ENCODE measurements around the gene TMCO1.
"Not testable (repeated sequence)": the region's sequence is repeated elsewhere in the genome, so short reads cannot be mapped to it uniquely, and the experiment has no call there.

The TMCO1 gene, protein sequence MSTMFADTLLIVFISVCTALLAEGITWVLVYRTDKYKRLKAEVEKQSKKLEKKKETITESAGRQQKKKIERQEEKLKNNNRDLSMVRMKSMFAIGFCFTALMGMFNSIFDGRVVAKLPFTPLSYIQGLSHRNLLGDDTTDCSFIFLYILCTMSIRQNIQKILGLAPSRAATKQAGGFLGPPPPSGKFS

GRCh38 chr1:165768513-165769394 lies at the start of gene TMCO1:
TSS of gene TMCO1 (minus strand) at chr1:165768868. CDS start at chr1:165768751, 117 bp downstream.
- peak; percentile 97 for DNase-seq

DNA sequence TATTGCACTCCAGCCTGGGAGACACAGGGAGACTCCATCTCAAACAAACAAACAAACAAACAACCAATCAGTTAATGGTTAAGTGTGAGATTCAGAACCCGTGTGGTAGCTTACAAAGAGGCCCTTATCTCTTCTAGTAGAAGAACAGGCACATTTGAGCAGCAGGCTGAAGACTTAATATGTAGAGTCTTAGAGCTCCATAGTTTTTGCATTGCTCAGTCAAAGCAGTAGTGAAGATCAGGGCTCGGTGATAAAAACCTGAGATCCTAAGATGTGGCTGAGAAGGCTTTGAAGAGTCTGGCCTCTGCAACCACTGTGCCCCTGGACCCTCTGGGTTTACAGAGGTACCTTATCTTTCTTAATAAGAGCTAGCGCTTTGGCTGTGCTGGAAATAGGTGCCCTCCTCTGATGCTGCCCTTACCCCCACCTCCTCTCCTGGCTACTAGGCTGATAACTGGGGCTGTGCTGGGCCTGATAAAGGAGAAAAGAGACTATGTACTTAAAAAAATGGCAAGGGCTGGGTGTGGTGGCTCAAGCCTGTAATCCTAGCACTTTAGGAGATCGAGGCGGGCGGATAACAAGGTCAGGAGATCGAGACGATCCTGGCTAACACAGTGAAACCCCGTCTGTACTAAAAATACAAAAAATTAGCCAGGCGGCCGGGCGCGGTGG lies 48.3 kb upstream of the TMCO1 start:
- DNase-seq: no peak

- no peak for DNase-seq
These were observed 47.5 kb upstream of the TMCO1 start for GRCh38 chr1:165816157-165816556.

- no peak for DNase-seq
These were observed 47.1 kb upstream of the TMCO1 start for GRCh38 chr1:165815725-165816124.

- no peak for DNase-seq
These were observed 38.9 kb upstream of the TMCO1 start for GRCh38 chr1:165807613-165808012.

GRCh38 chr1:165804513-165804912 lies 35.8 kb upstream of the TMCO1 start:
- DNase-seq: not testable (repeated sequence)

DNA sequence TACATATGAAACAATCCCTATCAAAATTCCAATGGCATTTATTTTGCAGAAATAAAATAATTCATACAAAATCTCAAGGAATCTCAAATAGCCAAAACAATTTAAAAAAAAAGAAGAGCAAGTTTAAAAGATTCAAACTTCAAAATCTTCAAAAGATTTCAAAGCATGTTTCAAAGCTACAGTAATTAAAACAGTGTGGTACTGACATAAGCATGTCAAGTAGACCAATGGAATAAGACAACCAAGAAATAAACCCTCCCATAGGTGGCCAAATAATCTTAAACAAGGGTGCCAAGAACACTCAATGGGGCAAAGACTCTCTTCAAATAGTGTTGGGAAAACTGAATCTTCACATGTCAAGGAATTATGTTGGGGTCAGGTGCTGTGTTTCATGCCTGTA lies 30.7 kb upstream of the TMCO1 start:
- DNase-seq: no peak

- no peak for DNase-seq
These were observed 27.2 kb upstream of the TMCO1 start for GRCh38 chr1:165795894-165796293.

- DNase-seq: no peak
These were observed 25.3 kb upstream of the TMCO1 start for GRCh38 chr1:165793951-165794350.

DNA sequence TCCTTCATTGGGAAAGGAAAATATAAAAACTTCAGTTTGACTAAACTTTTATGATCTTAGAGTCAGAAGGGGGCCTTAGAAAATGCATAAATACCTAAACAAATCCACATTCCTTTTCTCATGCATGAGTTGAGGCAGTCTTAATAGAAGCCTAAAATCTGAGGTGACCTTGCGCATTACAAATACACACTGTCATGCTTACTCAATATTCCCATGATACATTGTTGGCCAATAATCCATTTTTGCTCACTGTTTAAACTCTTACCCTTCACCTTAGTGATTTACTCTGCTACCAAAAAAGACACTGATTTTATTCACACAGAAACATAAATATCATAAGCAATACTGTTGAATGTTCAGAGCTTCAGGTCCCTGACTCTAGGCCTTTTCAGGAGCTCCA lies 19.1 kb upstream of the TMCO1 start:
- no peak for DNase-seq

DNA sequence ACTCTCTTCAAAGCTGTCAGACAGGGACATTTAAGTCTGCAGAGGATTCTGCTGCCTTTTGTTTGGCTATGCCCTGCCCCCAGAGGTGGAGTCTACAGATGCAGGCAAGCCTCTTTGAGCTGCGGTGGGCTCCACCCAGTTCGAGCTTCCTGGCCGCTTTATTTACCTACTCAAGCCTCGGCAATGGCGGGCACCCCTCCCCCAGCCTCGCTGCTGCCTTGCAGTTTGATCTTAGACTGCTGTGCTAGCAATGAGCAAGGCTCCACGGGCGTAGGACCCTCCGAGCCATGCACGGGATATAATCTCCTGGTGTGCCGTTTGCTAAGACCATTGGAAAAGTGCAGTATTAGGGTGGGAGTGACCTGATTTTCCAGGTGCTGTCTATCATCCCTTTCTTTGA lies 14.9 kb upstream of the TMCO1 start:
- not testable (repeated sequence) for DNase-seq

DNA sequence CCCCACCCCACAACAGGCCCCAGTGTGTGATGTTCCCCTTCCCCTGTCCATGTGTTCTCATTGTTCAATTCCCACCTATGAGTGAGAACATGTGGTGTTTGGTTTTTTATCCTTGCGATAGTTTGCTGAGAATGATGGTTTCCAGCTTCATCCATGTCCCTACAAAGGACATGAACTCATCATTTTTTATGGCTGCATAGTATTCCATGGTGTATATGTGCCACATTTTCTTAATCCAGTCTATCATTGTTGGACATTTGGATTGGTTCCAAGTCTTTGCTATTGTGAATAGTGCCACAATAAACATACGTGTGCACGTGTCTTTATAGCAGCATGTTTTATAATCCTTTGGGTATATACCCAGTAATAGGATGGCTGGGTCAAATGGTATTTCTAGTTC lies 9.5 kb upstream of the TMCO1 start:
- DNase-seq: not testable (repeated sequence)

- DNase-seq: no peak
These were observed 4.8 kb upstream of the TMCO1 start for GRCh38 chr1:165773324-165773965.

DNA sequence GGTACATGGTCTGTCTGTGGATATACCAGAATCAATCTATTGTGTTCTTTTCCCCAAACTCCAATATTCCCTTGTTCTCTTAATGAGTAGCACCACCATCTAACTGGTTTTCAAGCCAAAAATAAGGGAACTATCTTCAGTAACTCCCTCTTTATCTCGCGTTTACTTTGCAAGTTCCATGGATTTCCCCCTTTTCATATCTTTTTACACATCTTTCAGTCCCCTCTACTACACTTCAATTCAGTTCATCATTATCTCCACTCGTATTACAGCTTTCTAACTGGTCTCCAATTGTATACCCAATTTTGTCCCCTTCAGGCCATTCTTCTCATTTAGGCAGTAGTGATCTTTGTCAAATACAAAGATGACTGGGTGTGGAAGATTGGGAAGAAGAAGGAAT lies 4.1 kb upstream of the TMCO1 start:
- DNase-seq: no peak

DNA sequence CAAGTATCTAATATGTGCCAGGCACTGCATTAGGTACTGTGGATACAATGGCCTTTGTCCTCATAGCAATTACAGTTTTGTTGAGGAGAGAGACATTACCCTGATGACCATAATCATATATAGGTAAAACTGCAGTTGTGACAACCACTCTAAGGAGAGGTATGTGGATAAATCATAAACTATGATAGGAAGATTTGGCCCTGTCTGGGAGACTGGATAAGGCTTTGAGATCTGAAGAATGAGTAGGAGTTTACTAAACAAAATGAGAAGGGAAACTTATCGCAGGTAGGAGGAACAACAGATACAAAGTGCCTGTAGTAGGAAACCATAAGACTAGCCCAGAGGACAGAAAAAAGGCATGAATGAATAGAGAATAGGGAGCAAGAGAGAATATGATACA lies 4.4 kb downstream of the TMCO1 start:
- DNase-seq: no peak

DNA sequence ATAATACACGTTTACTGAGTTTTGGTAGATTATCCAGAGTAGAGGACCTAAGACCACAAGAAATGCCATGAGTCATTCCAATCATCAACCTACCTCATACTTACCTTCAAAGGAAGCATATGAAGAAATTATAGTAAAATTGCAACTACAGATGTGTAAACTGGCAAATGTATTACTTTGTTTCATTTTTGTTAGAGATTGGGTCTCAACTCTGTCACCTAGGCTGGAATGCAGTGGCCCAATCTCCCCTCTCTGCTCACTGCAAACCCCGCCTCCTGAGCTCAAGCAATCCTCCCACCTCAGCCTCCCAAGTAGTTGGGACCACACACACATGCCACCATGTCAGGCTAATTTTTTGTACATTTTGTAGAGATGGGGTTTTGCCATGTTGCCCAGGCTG lies 5.2 kb downstream of the TMCO1 start:
- peak; percentile 59 for DNase-seq

DNA sequence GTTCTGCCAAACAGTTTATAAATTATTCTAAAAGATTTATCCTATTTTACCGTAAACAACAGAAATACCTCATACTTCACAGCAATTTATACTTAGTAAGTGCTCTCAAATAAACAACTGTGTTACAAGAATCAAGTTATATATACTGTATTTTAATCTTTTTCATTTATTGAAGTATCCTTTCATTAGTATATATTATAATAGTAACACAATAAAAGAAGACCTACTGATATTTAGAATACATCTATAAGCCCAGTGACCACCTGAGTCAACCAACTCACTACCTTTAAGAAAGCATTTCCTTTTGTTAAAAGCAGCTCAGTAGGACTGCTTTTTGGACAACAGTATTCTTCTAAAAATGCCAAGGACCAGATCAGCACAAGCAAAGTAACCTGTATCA lies 5.9 kb downstream of the TMCO1 start:
- DNase-seq: no peak

DNA sequence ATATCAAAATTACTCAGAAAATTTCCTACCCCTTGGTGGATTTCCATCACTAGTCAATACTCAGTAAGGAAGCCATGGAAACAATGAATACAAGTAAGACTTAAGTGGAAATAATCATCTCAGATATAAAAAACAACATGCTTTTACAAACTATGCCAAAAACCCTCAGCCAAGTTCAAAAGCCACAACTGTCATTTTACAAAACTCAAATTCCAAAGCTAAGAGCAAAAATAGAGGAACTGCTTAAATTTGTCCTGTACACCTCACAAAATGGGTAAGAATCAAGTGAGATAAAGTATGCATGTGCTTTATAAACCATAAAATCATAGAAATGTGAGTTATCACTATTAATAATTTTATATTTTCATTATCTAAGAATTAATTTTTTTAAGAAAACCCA lies 9.6 kb downstream of the TMCO1 start:
- no peak for DNase-seq

- DNase-seq: no peak
These were observed 13.2 kb downstream of the TMCO1 start for GRCh38 chr1:165755393-165756010.

GRCh38 chr1:165753934-165754333 lies 14.7 kb downstream of the TMCO1 start:
- DNase-seq: no peak

DNA sequence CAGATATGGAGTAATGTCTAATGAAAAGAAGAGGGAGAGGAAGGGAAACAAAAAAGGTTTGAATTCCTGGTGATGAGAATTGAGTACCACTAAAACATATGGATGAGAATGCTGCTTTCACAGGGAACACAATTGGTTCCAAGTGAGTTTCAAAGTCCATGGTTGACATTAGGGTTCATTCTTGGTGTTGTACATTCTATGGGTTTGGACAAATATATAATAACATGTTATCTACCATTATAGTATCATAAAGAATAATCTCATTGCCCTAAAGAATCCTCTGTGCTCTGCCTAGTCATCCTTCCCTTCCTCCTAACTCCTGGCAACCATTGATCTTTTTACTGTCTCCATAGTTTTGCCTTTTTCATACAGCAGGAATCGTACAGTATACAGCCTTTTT lies 20.1 kb downstream of the TMCO1 start:
- no peak for DNase-seq

GRCh38 chr1:165747632-165748447 lies 20.8 kb downstream of the TMCO1 start:
- no peak for DNase-seq

Measured in activated CD4-positive, alpha-beta T cell treated with anti-CD3 and anti-CD28 coated beads, Interleukin-2, Interleukin-6, amounts not matched to agents 100 ng/mL and 50 ng/mL, durations not matched to agents 16 hours and 8 hours (primary cell).